Caco-2 (cell line): ENCODE data around the gene MRPL37. TPM values are rescaled to one million over a fixed set of nuclear protein-coding genes. Genes with fewer than 3 reads are reported as not detected.

Experiments
- BruUV-seq: library from RNA; stranded (reverse); fragments of 400-500 nt; replicated peaks from 2 replicates; lab custom pipeline; 2021; lab: Mats Ljungman, UMichigan
- CTCF ChIA-PET: fragments of 300-600 bp; sonication (Branson Sonifier 250); formaldehyde crosslinking; loops from one replicate; lab custom pipeline; 2022; ENCODE audit warnings: antibody characterized with exemption; lab: Charles Lee
- POLR2A ChIA-PET: fragments of 300-600 bp; sonication (Branson Sonifier 250); formaldehyde crosslinking; loops from one replicate; lab custom pipeline; 2022; ENCODE audit warnings: antibody characterized with exemption; lab: Charles Lee
- DNase-seq, 2 experiments: peaks; one replicate each; pipeline versions ENCODE4 v3.0.0 to v3.0.0-alpha.2; 2020 to 2022
- H3K27me3 ChIP-seq: replicated peaks from 2 replicates; pipeline ENCODE4 v1.6.0; 2011; ENCODE audit warnings: low read length; ENCODE audit not compliant: control insufficient read depth, insufficient read depth
- H3K36me3 ChIP-seq: 2 replicates; pipeline ENCODE4 v1.5.1; 2011; ENCODE audit warnings: low read length; ENCODE audit not compliant: control insufficient read depth, insufficient read depth
- H3K4me1 ChIP-seq: fragments of 250-450 bp; sonication (Bioruptor Pico); 2 replicates; pipeline ENCODE4 v1.5.1; 2020; ENCODE audit warnings: mild to moderate bottlenecking
- H3K4me3 ChIP-seq: 2 replicates; pipeline ENCODE4 v1.5.1; 2011; ENCODE audit warnings: low read depth, mild to moderate bottlenecking, control low read depth, low read length
- H3K9me3 ChIP-seq: fragments of 250-450 bp; sonication (Bioruptor Pico); 2 replicates; pipeline ENCODE4 v1.5.1; 2020; ENCODE audit warnings: mild to moderate bottlenecking, moderate library complexity
- H3K27ac Mint-ChIP-seq: one replicate; pipeline ENCODE4 v1.8.0; 2022; ENCODE audit warnings: mixed read lengths; ENCODE audit not compliant: unreplicated experiment
- H3K27me3 Mint-ChIP-seq: one replicate; pipeline ENCODE4 v1.8.0; 2022; ENCODE audit warnings: mixed read lengths; ENCODE audit not compliant: insufficient read depth, unreplicated experiment
- H3K36me3 Mint-ChIP-seq: one replicate; pipeline ENCODE4 v1.8.0; 2022; ENCODE audit warnings: mild to moderate bottlenecking, mixed read lengths; ENCODE audit not compliant: insufficient read depth, unreplicated experiment
- H3K4me1 Mint-ChIP-seq: one replicate; pipeline ENCODE4 v1.8.0; 2022; ENCODE audit warnings: low read depth, mixed read lengths; ENCODE audit not compliant: unreplicated experiment
- H3K4me3 Mint-ChIP-seq: one replicate; pipeline ENCODE4 v1.8.0; 2022; ENCODE audit warnings: mild to moderate bottlenecking, moderate library complexity, mixed read lengths; ENCODE audit not compliant: unreplicated experiment
- H3K9me3 Mint-ChIP-seq: one replicate; pipeline ENCODE4 v1.8.0; 2022; ENCODE audit warnings: mixed read lengths; ENCODE audit not compliant: unreplicated experiment
- intact Hi-C: fragments of 100-400 bp; cut with micrococcal nuclease; formaldehyde crosslinking; loops from one replicate; pipeline ENCODE4 v1.10.0; 2022; ENCODE audit not compliant: unreplicated experiment
- total RNA-seq: library from RNA; stranded (reverse); gene quantifications from 2 replicates; pipeline ENCODE4 v1.2.3, GENCODE V29; 2022
- TF ChIP-seq, protein P1 (sequence below), 2 experiments: fragments of 200-600 bp in 1 of 2; IDR thresholded peaks; 1 replicate in 1 of 2; 2 replicates in 1 of 2; pipeline versions ENCODE4 v1.5.1 to v1.8.0; 2011 to 2022; ENCODE audit warnings: antibody characterized with exemption in 1 of 2, control low read depth in 1 of 2, inconsistent platforms in 1 of 2, low read depth in 1 of 2, low read length in 1 of 2, mild to moderate bottlenecking in 1 of 2, moderate library complexity in 1 of 2; ENCODE audit not compliant: insufficient read depth in 1 of 2, severe bottlenecking in 1 of 2, unreplicated experiment in 1 of 2

MRPL37 gene
- total RNA-seq, 1 experiment from 2014 or later, result 95.6 TPM

GRCh38 chr1:54177726-54178125, 22.2 kb upstream of the MRPL37 start:
- TF ChIP-seq, protein P1, sequence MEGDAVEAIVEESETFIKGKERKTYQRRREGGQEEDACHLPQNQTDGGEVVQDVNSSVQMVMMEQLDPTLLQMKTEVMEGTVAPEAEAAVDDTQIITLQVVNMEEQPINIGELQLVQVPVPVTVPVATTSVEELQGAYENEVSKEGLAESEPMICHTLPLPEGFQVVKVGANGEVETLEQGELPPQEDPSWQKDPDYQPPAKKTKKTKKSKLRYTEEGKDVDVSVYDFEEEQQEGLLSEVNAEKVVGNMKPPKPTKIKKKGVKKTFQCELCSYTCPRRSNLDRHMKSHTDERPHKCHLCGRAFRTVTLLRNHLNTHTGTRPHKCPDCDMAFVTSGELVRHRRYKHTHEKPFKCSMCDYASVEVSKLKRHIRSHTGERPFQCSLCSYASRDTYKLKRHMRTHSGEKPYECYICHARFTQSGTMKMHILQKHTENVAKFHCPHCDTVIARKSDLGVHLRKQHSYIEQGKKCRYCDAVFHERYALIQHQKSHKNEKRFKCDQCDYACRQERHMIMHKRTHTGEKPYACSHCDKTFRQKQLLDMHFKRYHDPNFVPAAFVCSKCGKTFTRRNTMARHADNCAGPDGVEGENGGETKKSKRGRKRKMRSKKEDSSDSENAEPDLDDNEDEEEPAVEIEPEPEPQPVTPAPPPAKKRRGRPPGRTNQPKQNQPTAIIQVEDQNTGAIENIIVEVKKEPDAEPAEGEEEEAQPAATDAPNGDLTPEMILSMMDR (IDR thresholded peaks at IDR 0.05; ENCODE audit: insufficient read depth in 1 of 2, low read depth in 1 of 2, low read length in 1 of 2, severe bottlenecking in 1 of 2, unreplicated experiment in 1 of 2), result no peak
- no peak overlapping the region for H3K27ac Mint-ChIP-seq
- Histone ChIP-seq H3K9me3 (no peaks in the 10 kb centered on the region), H3K4me3 (no peak overlapping the region), H3K4me1 (no peaks in the 10 kb centered on the region), H3K27me3 (no peaks in the 10 kb centered on the region), H3K36me3 (no peaks in the 10 kb centered on the region)
- H3K9me3 Mint-ChIP-seq, result no peaks in the 10 kb centered on the region
- H3K4me3 Mint-ChIP-seq, result no peak overlapping the region
- CTCF ChIA-PET, result no interaction called here
- no TSS peak for BruUV-seq
- no peaks in the 10 kb centered on the region for H3K27me3 Mint-ChIP-seq
- H3K4me1 Mint-ChIP-seq, result no peaks in the 10 kb centered on the region
- POLR2A ChIA-PET, result no interaction called here
- DNase-seq, result no peak
- no peaks in the 10 kb centered on the region for H3K36me3 Mint-ChIP-seq
- intact Hi-C loops, result no loop called here

DNA sequence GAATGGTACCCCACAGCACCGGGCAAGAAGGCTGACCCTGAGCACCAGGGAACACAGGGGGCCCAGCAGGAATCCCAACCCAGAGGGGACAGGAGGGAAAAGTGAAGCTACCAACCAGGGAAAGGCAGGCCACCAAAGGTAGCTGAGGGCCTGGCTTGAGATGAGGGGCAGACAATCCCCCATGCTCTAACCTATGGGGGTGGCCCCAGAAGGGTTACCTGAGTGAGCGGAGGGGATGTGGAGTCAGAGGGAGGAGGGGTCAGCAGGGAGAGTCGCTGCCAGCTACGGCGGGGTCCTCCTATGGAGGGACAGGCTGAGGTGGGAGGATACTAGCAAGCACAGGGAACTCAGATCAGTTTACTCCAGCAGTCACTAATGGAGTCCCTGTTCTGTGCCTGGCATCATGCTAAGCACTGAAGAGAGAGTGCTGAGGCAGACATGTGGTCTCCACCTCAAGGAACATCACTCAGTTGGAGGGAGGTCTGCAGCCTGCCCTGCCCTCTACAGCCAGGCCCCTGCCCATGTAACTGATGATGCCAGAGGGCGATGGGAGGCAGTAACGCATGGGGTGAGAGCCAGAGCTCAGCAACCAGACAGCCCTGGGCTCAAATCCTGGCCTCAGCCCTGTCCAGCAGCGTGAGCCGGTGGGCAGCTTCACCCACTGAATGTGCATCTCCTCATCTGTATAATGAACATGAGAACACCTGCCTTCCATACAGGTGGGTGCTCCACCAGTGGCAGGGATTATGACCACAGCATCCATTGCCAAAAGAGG, 21.5 kb upstream of the MRPL37 start:
- Mint-ChIP-seq H3K9me3 (no peaks in the 10 kb centered on the region), H3K27ac (no peak overlapping the region), H3K4me3 (no peak overlapping the region), H3K4me1 (no peaks in the 10 kb centered on the region), H3K27me3 (no peaks in the 10 kb centered on the region), H3K36me3 (no peaks in the 10 kb centered on the region)
- no peaks in the 10 kb centered on the region for H3K36me3 ChIP-seq
- no peak for DNase-seq
- no peaks in the 10 kb centered on the region for H3K27me3 ChIP-seq
- TF ChIP-seq, protein P1 (IDR thresholded peaks at IDR 0.05; ENCODE audit: insufficient read depth in 1 of 2, low read depth in 1 of 2, low read length in 1 of 2, severe bottlenecking in 1 of 2, unreplicated experiment in 1 of 2), result no peak
- no peaks in the 10 kb centered on the region for H3K4me1 ChIP-seq
- ChIA-PET POLR2A (no interaction called here), CTCF (no interaction called here)
- BruUV-seq, result no TSS peak
- H3K9me3 ChIP-seq, result no peaks in the 10 kb centered on the region
- intact Hi-C loops, result no loop called here
- H3K4me3 ChIP-seq, result no peak overlapping the region

DNA sequence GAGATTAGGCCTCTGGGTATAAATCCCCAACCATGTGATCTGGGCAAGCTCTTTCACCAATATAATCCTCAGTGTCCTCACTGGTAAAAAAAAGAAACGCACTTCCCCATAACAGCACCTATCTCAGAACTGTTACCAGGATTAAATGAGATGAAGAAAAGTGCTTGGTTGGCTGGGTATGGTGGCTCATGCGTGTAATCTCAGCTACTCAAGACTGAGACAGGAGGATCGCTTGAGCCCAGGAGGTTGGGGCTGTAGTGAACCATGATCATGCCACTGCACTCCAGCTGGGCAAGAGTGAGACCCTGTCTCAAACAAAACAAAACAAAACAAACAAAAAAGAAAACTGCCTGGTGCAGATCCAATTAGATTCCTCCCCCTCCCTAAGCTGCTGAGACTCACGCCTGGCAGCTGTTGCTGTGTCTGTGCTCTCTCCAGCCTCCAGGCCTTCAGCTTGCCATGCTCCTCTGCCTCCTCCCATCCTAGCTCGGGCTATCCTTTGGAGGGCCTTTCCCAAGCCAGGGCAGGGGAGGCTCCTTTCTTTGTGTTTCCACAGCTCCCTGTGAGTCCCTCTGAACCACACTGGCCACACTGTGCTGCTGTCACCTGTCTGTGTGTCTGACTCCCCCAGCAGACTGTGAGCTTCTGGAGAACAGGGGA, 19.1 kb upstream of the MRPL37 start:
- Mint-ChIP-seq H3K27me3 (no peaks in the 10 kb centered on the region), H3K27ac (no peak overlapping the region), H3K4me3 (no peak overlapping the region), H3K4me1 (no peaks in the 10 kb centered on the region), H3K36me3 (no peaks in the 10 kb centered on the region), H3K9me3 (no peaks in the 10 kb centered on the region)
- H3K36me3 ChIP-seq, result no peaks in the 10 kb centered on the region
- TF ChIP-seq, protein P1 (IDR thresholded peaks at IDR 0.05; ENCODE audit: insufficient read depth in 1 of 2, low read depth in 1 of 2, low read length in 1 of 2, severe bottlenecking in 1 of 2, unreplicated experiment in 1 of 2), result no peak
- no peaks in the 10 kb centered on the region for H3K4me1 ChIP-seq
- intact Hi-C loops, result no loop called here
- BruUV-seq, result no TSS peak
- CTCF ChIA-PET, result interaction anchor here (1.0 kb wide), 1 partner anchor 123 kb away, joined by 3 read pairs; no protein-coding TSS in a partner anchor
- no peaks in the 10 kb centered on the region for H3K9me3 ChIP-seq
- DNase-seq, result no peak
- POLR2A ChIA-PET, result no interaction called here
- H3K27me3 ChIP-seq, result no peaks in the 10 kb centered on the region
- H3K4me3 ChIP-seq, result no peak overlapping the region
